Cerebellar nuclear complex (tissue), 1 donor: ENCODE data around the gene SYT6.

Experiments
- DNase-seq, 2 experiments: peaks; one replicate each; lab custom pipeline; 2025; lab: John Stamatoyannopoulos, UW

SYT6 gene

GRCh38 chr1:114153261-114154145, at the start of gene SYT6:
Gene SYT6, minus strand, starts transcription at chr1:114153869. Its CDS starts 97 bp downstream, at chr1:114153772.
- DNase-seq = no peak

GRCh38 chr1:114201486-114201885, 47.8 kb upstream of the SYT6 start:
- no peak for DNase-seq

- DNase-seq = no peak
Observed at GRCh38 chr1:114199017-114199594, 45.4 kb upstream of the SYT6 start.

GRCh38 chr1:114196992-114197907, 43.6 kb upstream of the SYT6 start:
- no peak for DNase-seq

GRCh38 chr1:114195819-114196218, 42.1 kb upstream of the SYT6 start:
- DNase-seq = no peak

GRCh38 chr1:114192328-114192727, 38.7 kb upstream of the SYT6 start:
- DNase-seq = no peak

GRCh38 chr1:114189398-114189797, 35.7 kb upstream of the SYT6 start:
- no peak for DNase-seq

- DNase-seq = no peak
Observed at GRCh38 chr1:114181356-114181755, 27.7 kb upstream of the SYT6 start.

- DNase-seq = no peak
Observed at GRCh38 chr1:114180742-114181141, 27.1 kb upstream of the SYT6 start.

GRCh38 chr1:114178936-114179335, 25.3 kb upstream of the SYT6 start:
- no peak for DNase-seq

GRCh38 chr1:114177282-114177681, 23.6 kb upstream of the SYT6 start:
- no peak for DNase-seq

GRCh38 chr1:114176366-114176765, 22.7 kb upstream of the SYT6 start:
- no peak for DNase-seq

- DNase-seq = no peak
Observed at GRCh38 chr1:114173680-114174079, 20.0 kb upstream of the SYT6 start.

- no peak for DNase-seq
Observed at GRCh38 chr1:114169509-114169908, 15.8 kb upstream of the SYT6 start.

- DNase-seq = no peak
Observed at GRCh38 chr1:114167226-114167625, 13.6 kb upstream of the SYT6 start.

- no peak for DNase-seq
Observed at GRCh38 chr1:114164840-114165543, 11.3 kb upstream of the SYT6 start.

- no peak for DNase-seq
Observed at GRCh38 chr1:114159941-114160340, 6.3 kb upstream of the SYT6 start.

GRCh38 chr1:114157275-114157660, 3.6 kb upstream of the SYT6 start:
- DNase-seq = no peak

- no peak for DNase-seq
Observed at GRCh38 chr1:114156538-114157274, 3.0 kb upstream of the SYT6 start.

GRCh38 chr1:114155706-114156105, 2.0 kb upstream of the SYT6 start:
- no peak for DNase-seq

- DNase-seq = no peak
Observed at GRCh38 chr1:114154963-114155322, 1.3 kb upstream of the SYT6 start.
